Loucy (cell line): Measurements from ENCODE around the gene KMT2E.
"Not testable (repeated sequence)": the region's sequence is repeated elsewhere in the genome, so short reads cannot be mapped to it uniquely, and the experiment has no call there.

Source experiments
- EZH2phosphoT487 ChIP-seq: fragments of 200-600 bp; IDR thresholded peaks from 2 replicates; pipeline ENCODE4 v1.6.1; 2018; ENCODE audit warnings: antibody characterized with exemption, mild to moderate bottlenecking, moderate library complexity, borderline replicate concordance
- TF ChIP-seq, protein P1 (sequence below): fragments of 200-600 bp; sonication (generic); conservative IDR thresholded peaks from 2 replicates; pipeline ENCODE4 v1.5.1; 2014; ENCODE audit warnings: mild to moderate bottlenecking, antibody characterized with exemption, low read length

DNA sequence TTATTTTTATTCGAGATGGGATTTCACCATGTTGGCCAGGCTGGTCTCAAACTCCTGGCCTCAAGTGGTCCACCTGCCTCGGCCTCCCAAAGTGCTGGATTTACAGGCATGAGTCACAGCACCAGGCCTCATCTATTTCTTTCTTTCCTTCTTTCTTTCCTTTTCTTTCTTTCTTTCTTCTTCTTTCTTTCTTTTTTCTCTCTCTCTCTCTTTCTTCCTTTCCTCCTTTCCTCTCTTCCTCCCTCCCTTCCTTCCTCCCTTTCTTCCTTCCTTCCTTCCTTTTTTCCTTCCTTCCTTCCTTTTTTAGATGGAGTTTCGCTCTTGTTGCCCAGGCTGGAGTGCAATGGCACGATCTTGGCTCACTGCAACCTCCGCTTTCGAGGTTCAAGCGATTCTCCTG is 36.9 kb downstream of the KMT2E start:
- TF ChIP-seq, protein P1, sequence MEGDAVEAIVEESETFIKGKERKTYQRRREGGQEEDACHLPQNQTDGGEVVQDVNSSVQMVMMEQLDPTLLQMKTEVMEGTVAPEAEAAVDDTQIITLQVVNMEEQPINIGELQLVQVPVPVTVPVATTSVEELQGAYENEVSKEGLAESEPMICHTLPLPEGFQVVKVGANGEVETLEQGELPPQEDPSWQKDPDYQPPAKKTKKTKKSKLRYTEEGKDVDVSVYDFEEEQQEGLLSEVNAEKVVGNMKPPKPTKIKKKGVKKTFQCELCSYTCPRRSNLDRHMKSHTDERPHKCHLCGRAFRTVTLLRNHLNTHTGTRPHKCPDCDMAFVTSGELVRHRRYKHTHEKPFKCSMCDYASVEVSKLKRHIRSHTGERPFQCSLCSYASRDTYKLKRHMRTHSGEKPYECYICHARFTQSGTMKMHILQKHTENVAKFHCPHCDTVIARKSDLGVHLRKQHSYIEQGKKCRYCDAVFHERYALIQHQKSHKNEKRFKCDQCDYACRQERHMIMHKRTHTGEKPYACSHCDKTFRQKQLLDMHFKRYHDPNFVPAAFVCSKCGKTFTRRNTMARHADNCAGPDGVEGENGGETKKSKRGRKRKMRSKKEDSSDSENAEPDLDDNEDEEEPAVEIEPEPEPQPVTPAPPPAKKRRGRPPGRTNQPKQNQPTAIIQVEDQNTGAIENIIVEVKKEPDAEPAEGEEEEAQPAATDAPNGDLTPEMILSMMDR, result not testable (repeated sequence)
- TF ChIP-seq EZH2phosphoT487, result not testable (repeated sequence)
